Muscle of leg (tissue), 11 donors: ENCODE measurements around the gene PLD1. TPM values are rescaled to one million over a fixed set of nuclear protein-coding genes. Genes with fewer than 3 reads are reported as not detected.
A peak's percentile ranks its signal among the peaks of the same experiment; 100 is the strongest.

Source experiments
- DNase-seq: peaks from one replicate; pipeline ENCODE4 v3.0.0; 2013
- H3K27ac ChIP-seq: one replicate; pipeline ENCODE4 v1.5.1; 2013; ENCODE audit warnings: mild to moderate bottlenecking, low read length, control low read depth
- H3K27me3 ChIP-seq: one replicate; pipeline ENCODE4 v1.6.1; 2013; ENCODE audit warnings: low read length; ENCODE audit not compliant: control insufficient read depth, insufficient read depth
- H3K36me3 ChIP-seq: one replicate; pipeline ENCODE4 v1.6.1; 2013; ENCODE audit warnings: low read length; ENCODE audit not compliant: control insufficient read depth, insufficient read depth
- H3K4me1 ChIP-seq: one replicate; pipeline ENCODE4 v1.6.1; 2013; ENCODE audit warnings: low read length; ENCODE audit not compliant: control insufficient read depth, insufficient read depth
- H3K4me3 ChIP-seq: one replicate; pipeline ENCODE4 v1.5.1; 2013; ENCODE audit warnings: low read length, control low read depth
- H3K9me3 ChIP-seq: replicated peaks from 2 replicates; pipeline ENCODE4 v1.6.1; 2013; ENCODE audit warnings: low read depth, low read length; ENCODE audit not compliant: control insufficient read depth
- WGBS: methylation state at CpG from one replicate; pipeline ENCODE4 v1.1.5; 2013; ENCODE audit warnings: missing lambda C conversion rate; ENCODE audit not compliant: insufficient coverage; 5-methylcytosine and 5-hydroxymethylcytosine counted together
- polyA plus RNA-seq, 8 donors: library from polyadenylated mRNA; unstranded; fragments of 120-200 nt; gene quantifications; one replicate each; pipeline versions ENCODE4 v1.2.1 to v1.2.3, GENCODE V29; 2013; ENCODE audit warnings: inconsistent platforms in 1 of 8, low replicate concordance in 1 of 8; ENCODE audit not compliant: insufficient read length in 8 of 8, insufficient read depth in 1 of 8
- total RNA-seq: library from RNA; stranded (reverse); fragments of 120-200 nt; gene quantifications from one replicate; pipeline ENCODE4 v1.2.4, GENCODE V29; 2013

PLD1 gene
- total and polyA plus RNA-seq, 9 donors, result 12.4 to 21.7 (median 16.2) TPM

DNA sequence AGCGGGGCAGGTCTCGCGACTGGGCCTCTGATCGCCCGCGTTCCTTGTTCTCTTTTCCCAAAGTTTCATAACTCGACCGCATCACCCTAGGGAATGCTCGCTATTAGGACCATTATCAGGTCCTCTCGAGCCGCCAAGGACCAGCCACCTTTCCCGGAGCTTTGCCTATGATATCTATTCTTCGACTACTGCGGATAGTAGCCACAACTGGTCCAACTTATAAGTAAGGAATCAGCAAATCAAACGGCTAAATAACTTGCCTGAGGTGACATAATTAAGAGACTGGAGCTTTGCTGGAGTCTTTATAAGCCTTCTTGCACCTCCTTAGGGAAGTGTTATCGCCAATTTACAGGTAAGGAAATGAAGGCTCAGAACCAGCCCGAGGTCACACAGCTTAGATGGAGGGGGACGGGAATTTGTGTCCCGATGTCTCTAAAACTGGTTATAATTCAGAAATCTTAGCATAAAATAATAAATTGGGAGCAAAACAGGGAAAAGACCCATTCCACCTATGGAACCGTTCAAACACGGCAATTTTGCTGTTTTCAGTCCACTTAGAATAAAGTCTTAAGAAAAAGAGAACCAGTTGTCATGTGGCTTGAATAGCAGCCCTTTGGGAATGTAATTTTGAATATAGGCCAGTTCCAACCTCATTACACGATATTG lies 479 bp upstream of the PLD1 start:
- Histone ChIP-seq H3K4me3 (peak overlapping the region; percentile 62), H3K4me1 (peaks cover 17% of the 10 kb centered on the region), H3K27me3 (no peaks in the 10 kb centered on the region), H3K9me3 (peaks cover 3% of the 10 kb centered on the region), H3K27ac (peak overlapping the region; percentile 95), H3K36me3 (no peaks in the 10 kb centered on the region)
- 2% methylated on average over 13 of the region's 22 CpGs for WGBS
- no peak for DNase-seq

DNA sequence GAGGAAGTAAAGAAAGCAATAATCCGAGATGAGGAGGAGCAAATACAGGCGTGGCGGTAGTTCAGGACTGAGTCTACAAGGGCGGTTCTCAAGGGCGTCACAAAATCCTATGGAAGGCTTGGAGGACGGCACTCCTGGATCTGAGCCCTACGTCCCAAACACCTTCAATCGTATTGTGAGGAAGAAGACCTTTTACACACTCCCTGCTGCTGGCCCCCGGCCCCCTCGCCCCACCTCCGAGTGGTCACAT lies 747 bp downstream of the PLD1 start:
- no peaks in the 10 kb centered on the region for H3K9me3 ChIP-seq
- peak overlapping the region; percentile 95 for H3K27ac ChIP-seq
- H3K36me3 ChIP-seq, result no peaks in the 10 kb centered on the region
- peaks cover 24% of the 10 kb centered on the region for H3K4me1 ChIP-seq
- H3K4me3 ChIP-seq, result peak overlapping the region; percentile 62
- H3K27me3 ChIP-seq, result no peaks in the 10 kb centered on the region
- WGBS, result 0% methylated on average over 6 of the region's 11 CpGs
- DNase-seq, result peak; percentile 92

- Histone ChIP-seq H3K27me3 (no peaks in the 10 kb centered on the region), H3K9me3 (no peaks in the 10 kb centered on the region), H3K36me3 (no peaks in the 10 kb centered on the region), H3K4me1 (peaks cover 24% of the 10 kb centered on the region), H3K27ac (no peak overlapping the region), H3K4me3 (no peak overlapping the region)
- no peak for DNase-seq
- no CpG with 5 or more reads among the region's 6 CpGs for WGBS
Measured at GRCh38 chr3:171807806-171808205, 2.5 kb downstream of the PLD1 start.

DNA sequence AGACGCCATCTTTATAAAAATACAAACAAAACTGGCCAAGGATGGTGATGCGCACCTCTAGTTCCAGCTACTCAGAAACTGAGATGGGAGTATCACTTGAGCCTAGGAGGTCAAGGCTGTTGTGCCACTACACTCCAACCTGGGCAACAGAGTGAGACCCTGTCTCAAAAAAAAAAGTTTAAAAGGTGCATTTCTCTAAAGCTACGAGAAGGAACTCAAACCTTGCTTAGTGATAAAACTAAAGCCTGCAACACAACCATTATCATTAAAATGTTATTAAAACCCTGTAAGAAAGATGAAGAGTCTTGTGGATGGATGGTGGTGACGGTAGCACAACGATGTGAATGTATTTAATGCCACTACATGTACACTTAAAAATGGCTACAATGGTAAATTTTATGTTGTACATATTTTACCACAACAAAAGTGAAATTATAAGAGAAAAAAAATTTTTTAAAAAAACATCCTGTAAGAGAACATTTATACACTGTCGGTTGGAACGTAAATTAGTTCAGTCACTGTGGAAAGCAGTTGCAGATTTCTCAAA lies 3.1 kb downstream of the PLD1 start:
- H3K27ac ChIP-seq, result peak overlapping the region; percentile 81

DNA sequence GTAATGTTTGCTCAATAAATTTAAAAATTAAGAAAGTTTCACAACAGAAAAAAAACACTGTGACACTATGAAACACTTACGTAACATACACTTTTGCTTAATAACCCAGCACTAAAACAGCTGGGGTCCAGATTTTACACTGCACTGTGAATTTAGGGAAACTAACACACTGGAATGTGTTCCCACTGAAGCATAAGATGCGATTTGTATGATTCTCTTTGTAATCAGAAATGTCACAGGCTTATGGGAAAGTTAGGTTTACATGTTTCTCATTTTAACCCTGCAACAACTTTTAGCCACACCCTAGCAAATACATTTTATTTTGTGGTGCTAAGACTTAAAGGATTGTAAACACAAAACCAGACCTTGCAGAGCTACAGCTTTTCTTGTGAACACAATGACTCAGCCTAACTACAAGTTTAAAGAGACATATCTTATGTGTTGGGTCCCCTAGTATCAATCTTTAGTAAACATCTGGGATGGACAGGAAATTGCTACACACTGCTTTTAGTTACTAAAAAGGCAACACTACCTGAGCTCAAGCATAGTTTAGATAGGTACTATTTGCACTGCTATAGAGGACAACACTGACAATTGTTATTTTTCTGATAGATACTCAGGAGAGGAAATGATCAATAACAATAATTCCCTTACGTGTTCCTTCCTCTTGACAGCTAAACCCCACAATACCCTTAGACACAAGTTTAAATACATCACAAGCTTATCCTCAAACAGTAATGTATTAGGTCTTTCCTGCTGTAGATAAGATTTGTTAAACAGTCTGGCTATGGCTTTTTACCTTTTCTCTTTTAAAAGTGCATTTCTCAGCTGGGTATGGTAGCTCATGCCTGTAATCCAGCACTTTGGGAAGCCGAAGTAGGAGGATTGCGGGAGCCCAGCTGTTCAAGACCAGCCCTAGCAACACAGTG lies 3.8 kb downstream of the PLD1 start:
- no peak overlapping the region for H3K4me3 ChIP-seq
- peak; percentile 76 for DNase-seq
- no peaks in the 10 kb centered on the region for H3K9me3 ChIP-seq
- H3K27me3 ChIP-seq, result no peaks in the 10 kb centered on the region
- H3K27ac ChIP-seq, result peak overlapping the region; percentile 81
- 33% methylated on average over 1 of the region's 5 CpGs for WGBS
- no peaks in the 10 kb centered on the region for H3K36me3 ChIP-seq
- peaks cover 24% of the 10 kb centered on the region for H3K4me1 ChIP-seq

More for the DNA sequence above, 3.1 kb downstream of the PLD1 start:
- WGBS, result no CpG with 5 or more reads among the region's 7 CpGs
- Histone ChIP-seq H3K4me1 (peaks cover 24% of the 10 kb centered on the region), H3K27me3 (no peaks in the 10 kb centered on the region), H3K9me3 (no peaks in the 10 kb centered on the region), H3K36me3 (no peaks in the 10 kb centered on the region), H3K4me3 (no peak overlapping the region)
- DNase-seq, result no peak

- 20% methylated on average over 1 of the region's 3 CpGs for WGBS
- Histone ChIP-seq H3K9me3 (no peaks in the 10 kb centered on the region), H3K27me3 (no peaks in the 10 kb centered on the region), H3K4me3 (no peak overlapping the region), H3K36me3 (no peaks in the 10 kb centered on the region), H3K27ac (peak overlapping the region; percentile 81), H3K4me1 (peaks cover 19% of the 10 kb centered on the region)
- no peak for DNase-seq
Measured at GRCh38 chr3:171805687-171806086, 4.6 kb downstream of the PLD1 start.

DNA sequence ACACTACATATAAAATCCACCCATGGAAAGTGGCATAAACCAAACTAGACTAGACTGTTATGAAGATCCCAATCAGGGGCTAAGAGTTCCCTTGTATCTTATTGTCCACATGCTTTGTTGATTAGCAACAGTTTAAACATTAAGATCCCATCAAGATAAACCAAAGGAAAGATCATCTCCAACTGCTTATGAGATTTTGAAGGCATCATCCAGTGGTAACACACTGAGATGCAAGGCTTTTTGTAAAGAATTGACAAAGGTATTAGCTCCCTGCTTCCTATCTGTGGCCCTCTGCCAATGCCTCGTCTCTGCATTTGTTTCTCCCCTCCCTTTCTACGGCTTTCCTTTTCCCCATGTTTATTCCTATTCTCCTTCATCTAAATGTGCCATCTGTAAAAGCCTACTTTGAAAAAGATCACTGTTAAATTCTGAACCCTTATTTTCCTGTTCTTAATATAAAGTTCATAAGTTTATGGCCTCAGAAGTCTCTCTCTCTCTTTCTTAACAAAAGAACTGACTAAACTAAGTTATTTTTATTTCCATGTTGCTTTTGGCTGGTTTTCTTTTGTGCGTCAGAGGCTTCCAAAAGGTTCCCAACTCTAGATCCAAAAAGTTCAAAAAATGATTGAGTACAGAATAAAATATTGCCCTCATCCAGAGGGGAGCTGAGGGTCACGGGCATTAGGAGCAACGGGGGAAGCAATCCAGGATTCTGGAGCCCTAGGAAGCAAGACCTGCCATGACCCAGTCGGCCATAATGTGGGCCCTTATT lies 5.5 kb downstream of the PLD1 start:
- 17% methylated on average over 2 of the region's 6 CpGs for WGBS
- DNase-seq, result peak; percentile 87
- H3K4me1 ChIP-seq, result peaks cover 17% of the 10 kb centered on the region
- no peak overlapping the region for H3K4me3 ChIP-seq
- H3K27ac ChIP-seq, result peak overlapping the region; percentile 81
- no peaks in the 10 kb centered on the region for H3K36me3 ChIP-seq
- no peaks in the 10 kb centered on the region for H3K27me3 ChIP-seq
- H3K9me3 ChIP-seq, result no peaks in the 10 kb centered on the region

GRCh38 chr3:171803044-171803443 lies 7.2 kb downstream of the PLD1 start:
- Histone ChIP-seq H3K4me3 (no peak overlapping the region), H3K27me3 (no peaks in the 10 kb centered on the region), H3K36me3 (no peaks in the 10 kb centered on the region), H3K27ac (no peak overlapping the region), H3K9me3 (no peaks in the 10 kb centered on the region), H3K4me1 (peaks cover 11% of the 10 kb centered on the region)
- no peak for DNase-seq
- 50% methylated on average over 1 of the region's 4 CpGs for WGBS

GRCh38 chr3:171802590-171802956 lies 7.7 kb downstream of the PLD1 start:
- Histone ChIP-seq H3K36me3 (no peaks in the 10 kb centered on the region), H3K27ac (no peak overlapping the region), H3K9me3 (no peaks in the 10 kb centered on the region), H3K27me3 (no peaks in the 10 kb centered on the region), H3K4me3 (no peak overlapping the region), H3K4me1 (peaks cover 11% of the 10 kb centered on the region)
- DNase-seq, result no peak
- WGBS, result 100% methylated on average over 2 of the region's 3 CpGs
